ENCODE data around the gene GRAPL.
"Not testable (repeated sequence)": the region's sequence is repeated elsewhere in the genome, so short reads cannot be mapped to it uniquely, and the experiment has no call there.

DNA sequence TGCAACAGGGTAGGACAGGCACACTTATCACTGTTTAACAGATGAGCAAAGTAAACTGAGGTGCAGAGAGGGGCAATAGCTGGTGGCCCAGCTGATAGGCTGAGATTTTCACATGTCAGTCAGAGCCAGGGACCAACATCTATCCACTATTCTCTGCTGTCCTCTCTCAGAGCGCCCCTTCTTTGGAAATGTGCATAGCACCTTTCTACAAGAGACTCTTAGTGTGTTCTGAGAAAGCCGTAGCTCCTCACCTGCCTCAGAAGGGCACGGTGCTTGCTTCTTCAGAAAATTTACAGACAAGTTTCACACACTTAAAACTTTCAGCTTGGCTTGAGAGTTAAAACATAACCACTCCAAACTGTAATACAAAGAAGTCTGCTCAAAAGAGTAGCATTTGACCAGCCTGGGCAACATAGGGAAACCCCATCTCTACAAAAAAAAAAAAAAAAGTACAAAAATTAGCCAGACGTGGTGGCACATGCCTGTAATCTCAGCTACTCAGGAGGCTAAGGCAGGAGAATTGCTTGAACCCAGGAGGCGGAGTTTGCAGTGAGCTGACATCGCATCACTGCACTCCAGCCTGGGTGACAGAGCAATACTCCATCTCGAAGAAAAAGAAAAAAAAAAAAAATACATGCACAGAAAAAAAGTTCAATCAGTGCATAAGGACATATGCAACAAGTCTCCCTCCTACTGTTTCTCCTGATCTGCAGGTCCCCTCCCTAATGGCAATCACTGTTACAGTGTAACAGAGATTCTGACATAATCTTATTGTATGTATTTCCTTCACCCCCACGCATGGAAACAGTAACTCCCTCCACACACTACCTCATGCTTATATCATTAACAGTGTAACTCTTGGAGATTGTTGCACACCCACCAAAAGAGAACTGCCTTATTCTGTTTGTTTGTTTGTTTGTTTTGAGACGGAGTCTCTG is 23.6 kb downstream of the GRAPL start:
- TF ChIP-seq, protein P1, sequence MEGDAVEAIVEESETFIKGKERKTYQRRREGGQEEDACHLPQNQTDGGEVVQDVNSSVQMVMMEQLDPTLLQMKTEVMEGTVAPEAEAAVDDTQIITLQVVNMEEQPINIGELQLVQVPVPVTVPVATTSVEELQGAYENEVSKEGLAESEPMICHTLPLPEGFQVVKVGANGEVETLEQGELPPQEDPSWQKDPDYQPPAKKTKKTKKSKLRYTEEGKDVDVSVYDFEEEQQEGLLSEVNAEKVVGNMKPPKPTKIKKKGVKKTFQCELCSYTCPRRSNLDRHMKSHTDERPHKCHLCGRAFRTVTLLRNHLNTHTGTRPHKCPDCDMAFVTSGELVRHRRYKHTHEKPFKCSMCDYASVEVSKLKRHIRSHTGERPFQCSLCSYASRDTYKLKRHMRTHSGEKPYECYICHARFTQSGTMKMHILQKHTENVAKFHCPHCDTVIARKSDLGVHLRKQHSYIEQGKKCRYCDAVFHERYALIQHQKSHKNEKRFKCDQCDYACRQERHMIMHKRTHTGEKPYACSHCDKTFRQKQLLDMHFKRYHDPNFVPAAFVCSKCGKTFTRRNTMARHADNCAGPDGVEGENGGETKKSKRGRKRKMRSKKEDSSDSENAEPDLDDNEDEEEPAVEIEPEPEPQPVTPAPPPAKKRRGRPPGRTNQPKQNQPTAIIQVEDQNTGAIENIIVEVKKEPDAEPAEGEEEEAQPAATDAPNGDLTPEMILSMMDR (IDR thresholded peaks at IDR 0.05): not testable (repeated sequence)
- not testable (repeated sequence) for TF ChIP-seq POLR2A (IDR thresholded peaks at IDR 0.05)
